Heart right ventricle (tissue), 16 donors: Measurements from ENCODE around the gene ERP27. TPM values are rescaled to one million over a fixed set of nuclear protein-coding genes. Genes with fewer than 3 reads are reported as not detected.

ENCODE experiments used
- ATAC-seq, 8 donors: fragments of 200-7000 bp; cut with Tn5 transposase; one replicate each; pipeline ENCODE4 v1.9.1; 2020; ENCODE audit warnings: mild to moderate bottlenecking in 8 of 8, moderate library complexity in 8 of 8, moderate number of reproducible peaks in 1 of 8
- DNase-seq, 2 donors: peaks; one replicate each; pipeline ENCODE4 v3.0.0-alpha.2; 2020
- H3K27ac ChIP-seq, 10 donors: fragments of 200-600 bp; sonication (generic) in 2 of 10; one replicate each; pipeline versions ENCODE4 v1.5.0 to v1.8.0; 2020 to 2022; ENCODE audit warnings: mild to moderate bottlenecking in 3 of 10
- H3K27me3 ChIP-seq, 7 donors: fragments of 200-600 bp; one replicate each; pipeline ENCODE4 v1.8.0; 2021 to 2022; ENCODE audit warnings: mild to moderate bottlenecking in 2 of 7
- H3K36me3 ChIP-seq, 9 donors: fragments of 200-600 bp; sonication (generic) in 1 of 9; one replicate each; pipeline versions ENCODE4 v1.5.0 to v1.8.0; 2020 to 2022; ENCODE audit warnings: mild to moderate bottlenecking in 2 of 9
- H3K4me1 ChIP-seq, 9 donors: fragments of 200-600 bp; sonication (generic) in 1 of 9; one replicate each; pipeline versions ENCODE4 v1.5.0 to v1.8.0; 2020 to 2022; ENCODE audit warnings: mild to moderate bottlenecking in 4 of 9
- H3K4me3 ChIP-seq, 10 donors: fragments of 200-600 bp; sonication (generic) in 2 of 10; one replicate each; pipeline versions ENCODE4 v1.5.0 to v1.8.0; 2020 to 2022; ENCODE audit warnings: mild to moderate bottlenecking in 7 of 10, moderate library complexity in 2 of 10
- H3K9me3 ChIP-seq, 11 donors: fragments of 200-600 bp in 10 of 11; sonication (generic) in 2 of 11; one replicate each; pipeline versions ENCODE4 v1.5.0 to v1.8.0; 2013 to 2022; ENCODE audit warnings: mild to moderate bottlenecking in 2 of 11, control low read depth in 1 of 11, moderate library complexity in 1 of 11
- CTCF ChIP-seq, 9 donors: fragments of 200-600 bp; sonication (generic) in 2 of 9; IDR thresholded peaks; one replicate each; pipeline versions ENCODE4 v1.5.0 to v1.8.0; 2021 to 2022; ENCODE audit warnings: antibody characterized with exemption in 9 of 9, mild to moderate bottlenecking in 5 of 9, moderate library complexity in 1 of 9
- WGBS, 2 donors: extraction: QIAGEN DNeasy Blood & Tissue Kit; methylation state at CpG; one replicate each; pipeline ENCODE4 v1.1.7; 2013; ENCODE audit warnings: inconsistent platforms in 1 of 2; 5-methylcytosine and 5-hydroxymethylcytosine counted together
- intact Hi-C, 10 donors: fragments of 100-400 bp; cut with DNase I; formaldehyde crosslinking; loops; one replicate each; pipeline versions ENCODE4 v1.11.1 to v1.14.2; 2022
- polyA plus RNA-seq, 2 donors: library from polyadenylated mRNA; stranded (reverse); fragments of 200-250 nt; gene quantifications; one replicate each; pipeline ENCODE4 v1.2.3, GENCODE V29; 2013
- total RNA-seq, 10 donors: library from RNA; stranded (reverse); fragmentation: NEBNext Ultra II Directional in 3 of 10; extraction: Animal tissue kit (Norgen Biotek cat#: 25700) in 3 of 10; gene quantifications; one replicate each; pipeline versions ENCODE4 v1.2.1 to v1.2.4, GENCODE V29; 2021 to 2023
- donor health status: Arrhythmogenic right ventricular cardiomyopathy.
- donor health status: ischemic (EF 13 %, LVEDD 7.1; RV severe dilation, severe dysfunction).
- donor health status: healthy with polysubstance abuse.
- donor health status: DM: no; HTN: yes; CAD: no.
- donor health status: DM: no; HTN: no; CAD: no.
- donor health status: ischemic (EF 25% LVEDD 6.9; RV normal size, moderate dysfunction).
- donor health status: ischemic (EF 25% LVEDD 5.7; RV mildly dilated, moderate dysfunction).
- donor health status: healthy.
- donor health status: DM: yes; HTN: yes; CAD: no.
- donor health status: Ischemic cardiomyopathy.
- donor health status: ischemic (EF 35%, LVEDD 5.7; RV mildly dilated, moderate dysfunction).
- donor health status: nonischemic (EF 11% LVEDD 7.7; RV severe dilation, severe dysfunction).
- donor health status: DM: yes; HTN: yes; CAD: no.
- donor health status: PGD.
- donor health status: ischemic (EF 29% LVEDD 5.4; RV normal size, mild dysfunction).
- donor health status: nonischemic (EF 23%, LVEDD 6.1; RV moderate dilation, normal function).

ERP27 gene
- total and polyA plus RNA-seq, 12 donors, result 0.14 to 0.79 (median 0.28) TPM; not detected in 2

GRCh38 chr12:14927267-14927666, 11.1 kb downstream of the ERP27 start:
- H3K36me3 ChIP-seq, result peaks cover 0 to 25% (median 0%) of the 10 kb centered on the region in 9 donors
- H3K4me1 ChIP-seq, result peaks cover 0 to 16% (median 8%) of the 10 kb centered on the region in 9 donors
- no peak for TF ChIP-seq CTCF (IDR thresholded peaks at IDR 0.05)
- ATAC-seq (no peak), DNase-seq (no peak)
- no peak overlapping the region for H3K4me3 ChIP-seq
- 88 to 94% methylated on average over 3 of the region's 3 CpGs for WGBS, 2 donors
- H3K27ac ChIP-seq, result no peak overlapping the region
- H3K9me3 ChIP-seq, result peaks cover 0 to 3% (median 0%) of the 10 kb centered on the region in 11 donors
- no peaks in the 10 kb centered on the region for H3K27me3 ChIP-seq
- intact Hi-C loops, result no loop called here

DNA sequence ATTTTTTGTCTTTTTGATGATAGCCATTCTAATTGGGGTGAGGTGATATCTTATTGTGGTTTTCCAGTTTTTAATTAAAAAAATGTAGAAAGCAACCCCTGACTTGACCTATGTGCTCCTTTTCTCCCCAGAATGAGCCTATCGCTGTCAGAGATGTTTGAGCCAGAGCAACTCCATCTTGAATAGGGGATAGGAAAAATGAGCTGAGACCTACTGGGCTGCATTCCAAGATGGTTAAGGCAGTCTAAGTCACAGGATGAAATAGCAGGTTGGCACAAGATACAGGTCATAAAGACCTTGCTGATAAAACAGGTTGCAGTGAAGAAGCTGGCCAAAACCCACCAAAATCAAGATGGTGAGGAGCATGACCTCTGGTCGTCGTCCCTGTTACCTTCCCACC, 13.8 kb downstream of the ERP27 start:
- intact Hi-C loops, result no loop called here
- Histone ChIP-seq H3K4me3 (no peak overlapping the region), H3K9me3 (peaks cover 0 to 8% (median 0%) of the 10 kb centered on the region in 11 donors), H3K4me1 (peaks cover 0 to 14% (median 0%) of the 10 kb centered on the region in 9 donors), H3K36me3 (peaks cover 0 to 15% (median 0%) of the 10 kb centered on the region in 9 donors), H3K27me3 (no peaks in the 10 kb centered on the region), H3K27ac (no peak overlapping the region)
- ATAC-seq (no peak), DNase-seq (no peak)
- TF ChIP-seq CTCF (IDR thresholded peaks at IDR 0.05), result no peak
- 93 to 98% methylated on average over 3 of the region's 3 CpGs for WGBS, 2 donors

- Histone ChIP-seq H3K4me1 (peaks cover 0 to 8% (median 0%) of the 10 kb centered on the region in 9 donors), H3K36me3 (peaks cover 0 to 20% (median 0%) of the 10 kb centered on the region in 9 donors), H3K27ac (no peak overlapping the region), H3K27me3 (no peaks in the 10 kb centered on the region), H3K9me3 (peaks cover 0 to 8% (median 0%) of the 10 kb centered on the region in 11 donors), H3K4me3 (no peak overlapping the region)
- no peak for DNase-seq
- intact Hi-C loops, result no loop called here
- no peak for TF ChIP-seq CTCF (IDR thresholded peaks at IDR 0.05)
- no peak for ATAC-seq
- WGBS, 2 donors, result 89 to 94% methylated on average over 2 of the region's 2 CpGs
Measured at GRCh38 chr12:14923944-14924343, 14.4 kb downstream of the ERP27 start.

DNA sequence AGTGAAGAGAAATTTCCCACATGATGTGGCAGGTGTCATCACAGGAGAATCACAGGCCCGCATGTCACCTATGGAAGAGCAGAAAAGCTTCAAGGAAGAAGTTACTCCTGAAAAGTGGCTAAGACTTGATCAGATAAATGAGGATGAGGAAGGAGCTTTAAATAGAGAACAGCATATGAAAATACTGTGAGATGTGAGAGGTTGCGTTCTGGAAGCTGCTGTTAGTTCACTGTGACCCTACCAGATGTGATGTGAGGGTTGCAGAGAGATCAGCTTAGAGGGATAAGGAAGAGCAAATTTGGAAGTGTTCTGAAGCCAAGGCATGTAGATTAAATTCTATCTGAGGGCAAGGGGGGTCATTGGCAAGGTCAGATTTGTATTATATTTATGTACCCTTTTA, 17.1 kb downstream of the ERP27 start:
- intact Hi-C loops, result no loop called here

More for the DNA sequence above, 17.1 kb downstream of the ERP27 start:
- Histone ChIP-seq H3K27me3 (no peaks in the 10 kb centered on the region), H3K4me3 (no peak overlapping the region), H3K9me3 (peaks cover 0 to 8% (median 0%) of the 10 kb centered on the region in 11 donors), H3K27ac (no peak overlapping the region), H3K4me1 (no peaks in the 10 kb centered on the region), H3K36me3 (peaks cover 0 to 47% (median 0%) of the 10 kb centered on the region in 9 donors)
- 95 to 99% methylated on average over 2 of the region's 2 CpGs for WGBS, 2 donors
- no peak for TF ChIP-seq CTCF (IDR thresholded peaks at IDR 0.05)
- ATAC-seq (no peak), DNase-seq (no peak)
